Pulmonary artery endothelial cell (primary cell): ENCODE measurements around the gene ARHGAP31. TPM values are rescaled to one million over a fixed set of nuclear protein-coding genes. Genes with fewer than 3 reads are reported as not detected.
A peak's percentile ranks its signal among the peaks of the same experiment; 100 is the strongest.

ENCODE experiments used
- DNase-seq: peaks from one replicate; pipeline ENCODE4 v3.0.0-alpha.2; 2011; ENCODE audit warnings: low read depth, low spot score
- total RNA-seq: library from RNA; depleted of rRNA; stranded (reverse); fragments of >200 nt; gene quantifications from 2 replicates; pipeline ENCODE4 v1.2.3, GENCODE V29; 2014

The ARHGAP31 gene
- total RNA-seq, 1 donor from 2014 or later, result 24.0 TPM

GRCh38 chr3:119433613-119434325 lies 139.6 kb downstream of the ARHGAP31 start:
- DNase-seq, result no peak

- DNase-seq, result no peak
Observed at GRCh38 chr3:119434703-119435102, 140.5 kb downstream of the ARHGAP31 start.

GRCh38 chr3:119436977-119437376 lies 142.8 kb downstream of the ARHGAP31 start:
- DNase-seq, result no peak

GRCh38 chr3:119437691-119438258 lies 143.6 kb downstream of the ARHGAP31 start:
- DNase-seq, result no peak

GRCh38 chr3:119443179-119443578 lies 149.0 kb downstream of the ARHGAP31 start:
- DNase-seq, result no peak

GRCh38 chr3:119444590-119444989 lies 150.4 kb downstream of the ARHGAP31 start:
- no peak for DNase-seq

- DNase-seq, result no peak
Observed at GRCh38 chr3:119453822-119454221, 159.6 kb downstream of the ARHGAP31 start.

- DNase-seq, result no peak
Observed at GRCh38 chr3:119456469-119456868, 162.3 kb downstream of the ARHGAP31 start.

- no peak for DNase-seq
Observed at GRCh38 chr3:119457246-119457645, 163.1 kb downstream of the ARHGAP31 start.

- peak; percentile 96 for DNase-seq
Observed at GRCh38 chr3:119463171-119464169, 169.3 kb downstream of the ARHGAP31 start, which contains the start of gene TMEM39A. Gene TMEM39A (minus strand): TSS chr3:119463615. CDS start chr3:119462074, 1,541 bp downstream.

GRCh38 chr3:119468041-119468440 lies 173.9 kb downstream of the ARHGAP31 start:
- DNase-seq, result no peak

- DNase-seq, result no peak
Observed at GRCh38 chr3:119469418-119470189, 175.4 kb downstream of the ARHGAP31 start.

Other genes starting within 250 kb of the ARHGAP31 start
- not detected in 2 replicates for gene TEX55, start 148.2 kb upstream of the ARHGAP31 start, total RNA-seq
- gene UPK1B, start 120.8 kb upstream of the ARHGAP31 start, total RNA-seq, result not detected in 2 replicates
- 4.2 and 5.5 TPM in 2 replicates for gene B4GALT4, start 53.5 kb upstream of the ARHGAP31 start, total RNA-seq
- 28.2 and 50.7 TPM in 2 replicates for gene TMEM39A, start 169.2 kb downstream of the ARHGAP31 start, total RNA-seq
- gene POGLUT1, start 174.6 kb downstream of the ARHGAP31 start, total RNA-seq, result 15.4 and 30.5 TPM in 2 replicates
- gene TIMMDC1, start 204.2 kb downstream of the ARHGAP31 start, total RNA-seq, result 43.9 and 46.9 TPM in 2 replicates